Ramos (cell line): ENCODE results near the gene PAPOLG.

Source experiments
- in situ Hi-C: fragments of 300-500 bp; cut with MboI; formaldehyde crosslinking; loops from one replicate; pipeline ENCODE4 v1.14.3; 2022; ENCODE audit warnings: low sequenced_read_pairs; ENCODE audit not compliant: unreplicated experiment

PAPOLG gene

DNA sequence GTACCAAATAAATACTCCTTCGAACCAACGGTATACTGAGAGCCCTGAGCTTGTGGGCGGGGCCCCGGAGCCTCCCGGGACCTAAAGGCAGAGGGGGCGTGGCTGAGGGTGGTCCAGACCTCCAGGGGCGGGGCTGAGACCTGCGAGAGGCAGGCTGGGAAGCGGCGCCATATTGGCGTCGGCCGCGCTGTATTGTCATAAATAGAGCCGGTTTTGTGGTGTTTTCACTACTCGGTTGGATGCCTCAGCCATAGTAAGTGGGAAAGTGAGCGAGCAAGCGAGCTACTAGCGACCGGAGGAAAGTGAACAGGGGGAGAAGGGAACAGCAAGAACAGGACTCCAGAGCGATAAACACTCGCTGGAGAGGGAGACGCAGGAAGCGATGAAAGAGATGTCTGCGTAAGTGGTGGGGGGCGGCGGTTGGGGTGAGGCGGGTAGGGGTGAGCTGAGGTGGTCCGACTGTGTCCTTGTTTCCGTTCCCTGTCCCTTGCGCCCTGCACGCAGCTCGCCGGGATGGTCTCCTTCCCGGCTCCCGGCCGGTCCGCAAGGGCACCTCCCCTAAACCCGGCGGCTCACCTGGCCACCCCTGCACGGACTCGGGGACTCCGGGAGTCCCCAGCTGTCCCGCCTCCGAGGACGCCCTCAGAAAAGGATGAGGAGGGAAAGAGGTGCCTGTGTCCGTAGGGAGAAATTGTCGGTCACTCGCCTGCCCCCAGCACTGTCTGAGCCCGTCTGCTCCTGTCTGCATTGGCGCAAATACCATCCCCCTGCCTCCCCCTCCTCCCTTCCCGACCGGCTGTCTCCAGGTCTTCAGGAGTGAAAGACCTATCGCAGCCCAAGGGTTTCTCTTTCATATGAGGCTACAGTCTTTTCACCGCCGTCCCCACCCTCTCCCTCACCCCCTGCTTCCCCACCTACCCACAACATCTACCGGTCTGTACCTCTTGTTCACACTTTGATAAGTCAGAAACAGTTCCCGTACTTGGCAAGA is at the start of gene PAPOLG:
PAPOLG (plus strand) TSS at position 172 of the 991 bp plus-strand sequence; CDS start at position 383, 211 bp downstream.
- in situ Hi-C loops, result no loop called here

DNA sequence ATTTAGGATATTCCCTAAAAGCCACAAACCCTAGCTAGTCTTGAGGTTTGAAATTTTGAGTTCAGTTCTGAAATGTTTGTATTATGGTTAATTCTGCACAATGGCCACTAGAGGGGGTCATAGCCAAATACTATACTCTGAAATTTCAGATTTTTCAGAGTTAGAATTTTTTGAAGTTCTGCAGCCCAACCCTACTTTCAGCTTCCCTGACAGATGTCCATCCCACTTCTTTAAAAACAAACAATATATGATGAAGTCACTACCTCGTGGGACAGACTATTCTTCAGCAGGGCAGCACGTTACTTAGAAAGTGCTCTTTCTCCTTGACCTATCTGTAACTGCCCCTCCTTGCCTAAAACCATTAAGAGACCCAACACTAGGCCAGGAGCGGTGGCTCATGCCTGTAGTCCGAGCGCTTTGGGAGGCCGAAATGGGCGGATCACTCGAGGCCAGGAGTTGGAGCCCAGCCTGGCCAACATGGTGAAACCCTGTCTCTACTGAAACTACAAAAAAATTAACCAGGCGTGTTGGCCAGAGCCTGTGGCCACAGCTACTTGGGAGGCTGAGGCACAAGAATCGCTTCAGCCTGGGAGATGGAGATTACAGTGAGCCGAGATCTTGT is 48.2 kb upstream of the PAPOLG start:
- in situ Hi-C loops, result no loop called here

DNA sequence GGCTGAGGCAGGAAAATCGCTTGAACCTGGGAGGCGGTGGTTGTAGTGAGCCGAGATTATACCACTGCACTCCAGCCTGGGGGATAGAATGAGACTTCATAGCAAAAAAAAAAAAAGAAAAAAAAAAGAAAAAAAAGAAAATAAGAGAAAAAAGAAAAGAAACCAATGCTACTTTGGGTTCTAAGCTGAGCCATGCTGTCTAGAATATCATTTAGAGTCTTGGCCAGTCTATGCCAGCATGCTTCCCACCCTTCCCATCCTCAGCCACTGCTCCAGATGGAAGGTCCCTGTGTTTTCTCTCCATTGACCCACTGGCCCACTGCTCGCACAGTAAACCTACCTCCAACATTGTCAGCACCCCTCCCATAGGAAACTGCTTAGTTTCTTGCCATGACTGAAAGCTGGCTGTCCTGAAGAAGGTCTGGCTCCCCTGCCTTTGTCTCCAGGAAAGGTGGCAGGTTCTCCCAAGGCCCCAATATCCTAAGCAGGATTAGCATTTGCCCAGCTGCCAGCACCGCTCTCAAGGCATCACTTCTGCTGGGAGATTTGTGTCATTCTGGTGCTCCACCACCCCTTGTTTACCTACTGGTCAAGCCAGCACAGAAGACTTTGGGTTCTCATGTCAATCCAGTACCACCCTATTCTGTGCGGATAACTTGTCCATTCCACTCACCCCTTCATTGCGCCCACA is 47.3 kb upstream of the PAPOLG start:
- in situ Hi-C loops, result no loop called here

DNA sequence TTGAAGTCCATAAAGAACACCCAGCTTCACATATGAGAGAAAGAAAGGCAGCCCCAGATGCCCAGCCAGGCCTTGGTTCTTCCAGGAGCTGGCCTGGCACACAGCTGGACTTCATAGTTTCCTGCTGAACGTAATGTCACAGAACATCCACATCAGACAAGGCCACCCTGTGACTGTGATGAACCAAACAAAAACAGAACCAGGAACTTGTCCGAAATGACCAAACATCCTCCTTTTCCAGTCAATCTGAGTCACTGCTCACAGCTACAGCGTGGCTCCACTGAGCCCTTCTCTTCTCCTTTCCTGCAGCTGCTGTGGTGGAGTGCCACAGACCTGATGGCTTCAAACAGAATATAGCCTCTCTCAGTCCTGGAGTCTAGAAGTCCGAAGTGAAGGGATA is 45.4 kb upstream of the PAPOLG start:
- in situ Hi-C loops, result loop anchor here (5.0 kb wide), 1 partner anchor 292 kb away; no protein-coding TSS in a partner anchor

DNA sequence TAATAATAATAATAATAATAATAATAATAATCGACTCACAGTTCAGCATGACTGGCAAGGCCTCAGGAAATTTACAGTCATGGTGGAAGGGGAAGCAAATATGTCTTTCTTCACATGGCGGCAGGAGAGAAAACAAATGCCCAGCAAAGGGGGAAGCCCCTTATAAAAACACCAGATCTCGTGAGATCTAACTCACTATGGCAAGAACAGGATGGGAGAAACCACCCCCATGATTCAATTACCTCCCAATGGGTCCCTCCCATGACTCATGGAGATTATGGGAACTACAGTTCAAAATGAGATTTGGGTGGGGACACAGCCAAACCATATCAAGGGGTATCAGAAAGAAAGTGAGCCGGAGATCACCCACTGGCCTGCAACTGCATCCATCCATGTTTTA is 40.5 kb upstream of the PAPOLG start:
- in situ Hi-C loops, result no loop called here

DNA sequence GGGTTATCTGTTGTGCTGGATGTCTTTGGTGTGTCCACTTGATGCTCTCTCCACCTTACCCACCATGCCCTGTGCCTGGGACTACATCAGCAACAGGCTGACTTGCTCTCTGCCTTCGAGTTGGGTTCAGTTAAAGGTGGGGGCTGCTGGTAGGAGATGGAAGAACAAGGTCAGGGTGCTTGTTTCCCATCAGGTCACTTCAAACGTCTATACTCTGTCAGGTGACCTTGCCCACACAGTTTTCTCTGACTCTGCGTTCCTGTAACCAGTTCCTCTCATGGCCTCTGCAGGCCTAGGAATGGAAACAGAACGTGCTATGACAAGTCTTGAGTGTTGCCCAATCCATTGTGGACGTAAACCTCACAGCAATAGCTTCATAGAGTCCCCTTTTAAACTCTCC is 38.4 kb upstream of the PAPOLG start:
- in situ Hi-C loops, result no loop called here

DNA sequence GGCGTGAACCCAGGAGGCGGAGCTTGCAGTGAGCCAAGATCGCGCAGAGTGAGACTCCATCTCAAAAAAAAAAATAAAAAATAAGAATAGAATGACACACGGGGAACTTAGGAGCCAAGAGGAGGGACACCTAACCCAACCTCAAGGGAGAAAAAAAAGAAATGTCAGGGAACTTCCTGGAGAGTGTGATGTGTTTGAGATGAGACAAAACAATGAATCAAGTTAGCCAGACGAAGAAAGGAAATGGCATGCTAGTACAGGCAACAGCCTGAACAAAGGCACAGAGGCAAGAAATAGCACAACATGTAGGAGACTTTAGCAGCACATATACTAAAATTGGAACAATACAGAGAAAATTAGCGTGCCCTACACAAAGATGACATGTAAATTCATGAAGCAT is 36.7 kb upstream of the PAPOLG start:
- in situ Hi-C loops, result no loop called here

DNA sequence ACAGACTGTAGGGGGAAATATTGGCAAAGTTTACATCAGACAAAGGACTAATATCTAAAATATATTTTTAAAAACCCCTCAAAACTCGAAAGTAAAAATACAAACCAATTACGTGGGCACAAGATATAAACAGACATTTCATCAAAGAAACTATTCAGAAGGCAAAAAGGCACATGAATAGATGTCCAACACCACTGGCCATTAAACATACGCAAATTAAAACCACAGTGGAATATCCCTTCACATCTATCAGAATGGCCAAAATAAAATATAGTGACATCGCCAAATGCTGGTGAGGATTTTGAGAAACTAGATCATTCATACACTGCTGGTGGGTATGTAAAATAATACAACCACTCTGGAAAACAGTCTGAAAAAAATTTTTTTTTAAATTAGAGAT is 30.6 kb upstream of the PAPOLG start:
- in situ Hi-C loops, result no loop called here

DNA sequence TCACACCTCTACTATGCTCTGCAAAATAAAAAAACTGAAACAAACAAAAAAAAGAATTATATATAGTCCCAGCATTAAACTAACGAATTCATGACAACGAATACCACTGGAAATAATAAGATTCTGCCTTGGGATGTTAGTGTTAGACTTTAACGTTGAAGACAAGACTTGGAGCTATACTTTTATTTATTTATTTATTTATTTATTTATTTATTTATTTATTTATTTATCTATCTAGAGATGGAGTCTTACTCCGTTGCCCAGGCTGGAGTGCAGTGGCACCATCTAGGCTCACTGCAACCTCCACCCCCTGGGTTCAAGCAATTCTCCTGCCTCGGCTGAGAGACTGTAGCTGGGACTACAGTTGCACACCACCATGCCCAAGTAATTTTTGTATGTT is 27.2 kb upstream of the PAPOLG start:
- in situ Hi-C loops, result no loop called here

DNA sequence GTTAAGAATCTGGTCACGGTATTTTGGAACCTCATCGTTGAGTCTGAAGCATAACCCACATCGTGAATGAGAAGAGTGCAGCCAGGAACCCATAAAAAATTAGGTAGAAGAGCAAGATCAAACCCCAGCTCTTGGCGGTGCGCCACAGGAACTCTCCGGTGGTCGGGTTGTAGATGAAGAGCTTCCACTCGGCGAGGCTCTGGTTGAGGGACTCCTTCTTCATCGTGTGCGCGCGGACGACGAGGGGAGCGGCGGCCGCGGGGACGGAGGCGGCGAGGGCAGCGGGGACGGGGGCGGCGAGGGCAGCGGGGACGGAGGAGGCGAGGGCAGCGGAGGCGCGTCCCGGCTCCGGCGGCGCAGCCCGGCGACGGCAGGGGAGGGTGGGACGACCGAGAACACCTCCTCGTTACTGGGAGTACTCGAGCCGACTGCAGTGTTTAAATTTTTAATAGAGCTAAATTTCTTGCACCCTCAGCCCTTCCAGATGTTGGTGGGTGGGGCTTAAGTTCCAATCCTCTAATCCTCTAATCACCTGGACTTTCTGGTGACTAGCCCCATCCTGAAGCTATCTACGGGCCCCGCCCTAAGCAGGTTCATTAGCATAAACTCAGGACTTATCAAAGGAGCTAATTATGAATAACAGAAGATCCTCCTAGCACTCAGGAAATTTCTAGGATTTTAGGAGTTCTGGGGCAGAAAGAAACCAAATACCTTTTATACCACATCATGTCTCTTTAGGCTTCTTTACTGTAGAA is 20.4 kb upstream of the PAPOLG start:
- in situ Hi-C loops, result no loop called here

DNA sequence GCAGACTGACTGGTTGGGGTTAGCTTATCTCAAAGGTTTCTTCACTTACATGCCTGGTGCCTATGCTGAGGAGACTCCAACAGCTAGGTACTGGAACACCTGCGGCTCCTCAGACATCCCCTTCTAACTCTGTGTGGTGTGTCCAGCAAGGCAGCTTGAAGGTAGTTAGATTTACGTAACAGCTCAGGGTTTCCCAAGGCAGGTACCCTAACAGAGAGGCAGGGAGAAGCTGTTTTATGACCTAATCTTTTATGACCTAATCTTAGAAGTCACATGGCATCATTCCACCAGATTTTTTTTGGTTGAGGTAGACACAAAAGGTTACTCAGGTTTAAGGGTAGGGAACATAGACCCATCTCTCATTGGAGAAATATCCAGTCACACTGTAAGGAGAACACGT is 17.4 kb upstream of the PAPOLG start:
- in situ Hi-C loops, result no loop called here

DNA sequence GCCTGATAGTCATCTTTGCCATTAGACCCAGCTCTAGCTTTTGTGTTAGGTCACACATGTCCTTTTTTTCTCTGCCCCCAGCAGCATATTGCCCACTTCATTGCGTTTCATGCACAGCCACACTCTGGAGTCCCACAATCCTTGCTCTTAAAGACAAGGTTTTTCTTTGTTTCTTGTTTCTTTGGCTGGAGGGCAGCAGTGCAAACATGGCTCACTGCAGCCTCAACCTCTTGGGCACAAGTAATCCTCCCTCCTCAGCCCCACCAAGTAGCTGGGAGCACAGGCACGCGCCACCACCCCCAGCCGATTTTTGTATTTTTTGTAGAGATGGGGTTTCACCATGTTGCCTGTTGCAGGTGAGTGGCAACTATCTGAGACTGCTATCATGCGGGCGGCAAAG is 16.9 kb upstream of the PAPOLG start:
- in situ Hi-C loops, result no loop called here

DNA sequence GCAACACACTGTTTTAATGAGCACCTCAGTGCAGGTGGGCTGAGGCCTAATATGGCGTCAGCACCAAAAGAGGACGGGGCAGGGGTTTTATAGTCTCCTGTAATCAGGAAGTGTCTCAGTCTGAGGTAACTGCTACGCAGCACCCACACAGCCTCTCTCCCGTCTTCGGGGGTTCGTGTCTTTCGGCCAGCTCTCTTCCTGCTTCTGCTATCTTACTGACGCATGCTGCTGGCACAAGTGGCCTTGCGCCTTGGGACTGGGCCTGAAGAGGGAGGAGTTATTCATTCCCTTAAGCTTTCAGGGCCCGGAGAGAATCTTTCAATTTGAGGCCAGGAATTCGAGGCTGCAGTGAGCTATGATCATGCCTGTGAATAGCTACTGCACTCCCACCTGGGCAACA is 14.5 kb upstream of the PAPOLG start:
- in situ Hi-C loops, result no loop called here

DNA sequence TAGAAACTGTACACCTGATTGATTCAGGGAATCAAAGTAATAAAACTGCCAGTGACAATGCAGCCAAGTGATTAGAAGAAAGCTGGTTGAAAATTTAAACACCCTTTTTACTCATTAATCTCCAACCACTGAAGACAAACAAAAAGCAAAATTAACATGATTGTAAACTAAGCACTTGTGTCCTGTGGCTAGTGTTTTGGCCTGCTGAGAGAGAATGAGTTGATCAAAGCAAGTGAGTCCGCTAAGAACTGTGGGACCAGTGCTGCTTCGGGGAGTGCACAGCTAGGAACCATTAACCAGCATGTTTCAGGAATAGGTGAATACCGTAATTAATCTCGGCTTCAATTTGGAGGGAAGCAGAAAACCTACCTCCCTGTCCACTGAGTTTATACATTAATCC is 13.6 kb upstream of the PAPOLG start:
- in situ Hi-C loops, result no loop called here

DNA sequence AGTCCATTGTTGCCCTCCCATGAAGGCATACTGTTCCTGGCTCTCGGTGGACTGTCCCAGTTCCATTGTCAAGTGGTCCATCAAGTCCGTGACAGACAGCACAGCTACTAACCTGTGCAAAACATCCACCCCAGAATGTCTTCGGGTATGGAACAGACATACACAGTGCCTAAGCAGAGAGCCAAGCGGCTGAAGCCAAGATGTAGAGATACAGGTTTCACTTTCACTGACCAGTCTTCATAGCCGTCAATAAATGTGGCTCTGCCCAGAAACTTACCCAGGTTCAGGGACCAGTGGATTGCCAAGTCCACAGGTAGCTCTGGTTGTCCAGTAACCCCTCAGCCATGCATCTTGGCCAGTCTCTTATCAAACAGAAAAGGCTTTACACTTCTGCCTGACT is 10.7 kb upstream of the PAPOLG start:
- in situ Hi-C loops, result no loop called here

DNA sequence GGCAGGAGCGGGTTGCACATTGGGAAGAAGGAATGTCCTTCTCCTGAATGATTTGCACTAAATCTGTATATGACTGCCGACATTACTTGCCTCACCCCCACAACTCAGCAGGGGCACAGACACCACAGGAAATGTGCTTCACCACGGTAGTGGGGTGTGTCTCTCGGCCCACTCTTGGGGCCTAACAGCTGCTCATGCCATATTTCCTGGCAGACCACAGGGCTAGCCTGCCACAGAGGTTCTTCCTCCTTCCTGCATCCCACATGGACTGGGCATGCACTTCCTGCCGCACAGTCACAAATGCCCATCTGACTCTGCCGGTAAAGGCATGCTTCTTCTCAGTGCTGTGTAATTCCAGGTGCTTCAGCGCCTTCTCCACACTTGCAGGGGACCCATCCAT is 10.3 kb upstream of the PAPOLG start:
- in situ Hi-C loops, result no loop called here

DNA sequence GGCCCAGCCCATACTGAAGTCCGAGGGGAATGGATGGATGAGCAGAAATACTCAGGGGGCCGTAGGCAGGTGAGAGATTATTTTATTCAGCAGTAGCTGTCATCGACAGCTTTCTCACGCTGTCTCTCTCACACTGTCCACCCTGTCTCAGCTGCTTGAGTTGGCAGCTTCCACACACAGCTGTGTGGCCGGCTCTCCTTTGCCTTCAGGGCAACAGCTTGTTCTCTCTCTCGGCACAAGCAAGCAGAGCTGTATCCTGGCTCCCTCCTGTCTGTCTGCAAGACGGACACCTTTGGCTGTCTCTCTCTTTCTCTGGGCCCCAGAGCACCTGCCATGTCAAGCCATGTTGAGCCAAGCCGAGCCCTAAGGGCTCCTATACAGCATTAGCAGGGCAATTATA is 9.8 kb upstream of the PAPOLG start:
- in situ Hi-C loops, result no loop called here

DNA sequence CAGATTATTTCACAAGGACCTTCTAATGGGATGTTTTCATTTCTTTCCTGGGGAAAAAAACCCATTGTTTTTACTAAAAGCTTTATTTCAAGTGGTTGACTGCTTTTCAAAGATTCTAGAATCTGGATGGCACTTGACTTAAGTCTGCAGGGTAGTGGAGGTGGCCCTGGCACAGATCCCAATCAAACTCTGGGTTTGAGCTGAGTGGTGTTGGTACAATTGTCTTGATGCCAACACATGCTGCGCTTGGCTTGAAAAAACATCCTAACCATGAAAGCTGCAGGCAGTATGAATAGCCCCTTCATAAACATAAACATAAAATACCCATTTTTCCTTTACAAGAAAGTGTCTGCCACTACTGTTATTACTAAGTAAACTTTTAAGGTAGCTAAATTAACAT is 3.6 kb downstream of the PAPOLG start:
- in situ Hi-C loops, result no loop called here

DNA sequence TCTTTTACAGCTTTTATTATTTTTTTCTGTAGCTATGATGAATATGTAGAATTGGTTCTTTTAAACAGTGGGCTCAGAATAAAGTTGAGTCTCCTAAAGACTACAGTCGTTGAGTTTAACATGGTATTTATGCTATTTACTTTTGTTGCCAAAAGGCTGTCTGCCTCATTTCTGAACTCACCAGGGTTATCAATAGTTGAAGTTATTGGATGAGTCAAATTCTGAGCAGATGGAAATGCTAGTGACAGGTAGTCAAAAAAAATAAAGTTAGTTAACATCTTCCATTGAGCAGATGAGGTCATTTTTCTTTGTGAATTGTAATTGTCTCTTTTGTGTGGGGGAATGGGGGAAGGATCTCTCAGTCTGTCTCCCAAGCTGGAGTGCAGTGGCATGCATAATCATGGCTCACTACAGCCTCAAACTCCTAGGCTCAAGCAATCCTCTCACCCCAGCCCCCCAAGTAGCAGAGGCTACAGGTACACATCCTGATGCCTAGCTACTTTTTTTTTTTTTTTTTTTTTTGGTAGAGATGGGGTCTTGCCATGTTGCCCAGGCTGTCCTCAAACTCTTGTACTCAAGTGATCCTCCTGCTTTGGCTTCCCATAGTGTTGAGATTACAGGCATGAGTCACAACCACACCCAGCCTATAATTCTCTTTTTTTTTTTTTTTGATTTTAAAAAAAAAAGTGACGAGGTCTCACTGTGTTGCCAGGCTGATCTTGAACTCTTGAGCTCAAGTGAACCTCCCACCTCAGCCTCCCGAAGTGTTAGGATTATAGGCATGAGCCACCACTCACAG is 8.9 kb downstream of the PAPOLG start:
- in situ Hi-C loops, result no loop called here

DNA sequence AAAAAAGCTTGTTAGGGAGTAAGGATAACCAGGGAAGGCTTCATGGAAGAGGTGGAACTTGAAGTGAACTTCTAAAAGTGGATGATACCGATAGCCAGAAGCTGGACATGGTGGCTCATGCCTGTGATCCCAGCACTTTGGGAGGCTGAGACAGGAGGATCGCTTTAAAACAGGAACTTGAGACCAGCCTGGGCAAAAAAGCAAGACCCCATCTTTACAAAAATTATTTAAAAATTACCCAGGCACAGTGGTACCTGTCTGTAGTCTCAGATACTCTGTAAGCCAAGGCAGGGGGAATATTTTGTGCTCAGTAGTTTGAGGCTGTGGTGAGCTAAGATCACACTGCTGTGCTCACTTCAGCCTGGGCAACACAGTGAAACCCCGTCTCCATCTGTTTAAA is 10.2 kb downstream of the PAPOLG start:
- in situ Hi-C loops, result no loop called here
